Fibroblast of skin of abdomen (primary cell): ENCODE measurements around the gene BCL3. TPM values are rescaled to one million over a fixed set of nuclear protein-coding genes. Genes with fewer than 3 reads are reported as not detected.
"Not testable (repeated sequence)": the region's sequence is repeated elsewhere in the genome, so short reads cannot be mapped to it uniquely, and the experiment has no call there.

Experiments
- DNase-seq: peaks from one replicate; pipeline ENCODE4 v3.0.0-alpha.2; 2013
- polyA plus RNA-seq, 2 experiments: library from polyadenylated mRNA; unstranded; fragments of 120-200 nt; gene quantifications; one replicate each; pipeline ENCODE4 v1.2.1, GENCODE V29; 2013; ENCODE audit not compliant: insufficient read length in 2 of 2

Gene BCL3, protein sequence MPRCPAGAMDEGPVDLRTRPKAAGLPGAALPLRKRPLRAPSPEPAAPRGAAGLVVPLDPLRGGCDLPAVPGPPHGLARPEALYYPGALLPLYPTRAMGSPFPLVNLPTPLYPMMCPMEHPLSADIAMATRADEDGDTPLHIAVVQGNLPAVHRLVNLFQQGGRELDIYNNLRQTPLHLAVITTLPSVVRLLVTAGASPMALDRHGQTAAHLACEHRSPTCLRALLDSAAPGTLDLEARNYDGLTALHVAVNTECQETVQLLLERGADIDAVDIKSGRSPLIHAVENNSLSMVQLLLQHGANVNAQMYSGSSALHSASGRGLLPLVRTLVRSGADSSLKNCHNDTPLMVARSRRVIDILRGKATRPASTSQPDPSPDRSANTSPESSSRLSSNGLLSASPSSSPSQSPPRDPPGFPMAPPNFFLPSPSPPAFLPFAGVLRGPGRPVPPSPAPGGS
- polyA plus RNA-seq (2013, experiment 1 of 2; ENCODE audit: insufficient read length), result 79.9 TPM
- polyA plus RNA-seq (2013, experiment 2 of 2; ENCODE audit: insufficient read length), result 86.5 TPM

DNA sequence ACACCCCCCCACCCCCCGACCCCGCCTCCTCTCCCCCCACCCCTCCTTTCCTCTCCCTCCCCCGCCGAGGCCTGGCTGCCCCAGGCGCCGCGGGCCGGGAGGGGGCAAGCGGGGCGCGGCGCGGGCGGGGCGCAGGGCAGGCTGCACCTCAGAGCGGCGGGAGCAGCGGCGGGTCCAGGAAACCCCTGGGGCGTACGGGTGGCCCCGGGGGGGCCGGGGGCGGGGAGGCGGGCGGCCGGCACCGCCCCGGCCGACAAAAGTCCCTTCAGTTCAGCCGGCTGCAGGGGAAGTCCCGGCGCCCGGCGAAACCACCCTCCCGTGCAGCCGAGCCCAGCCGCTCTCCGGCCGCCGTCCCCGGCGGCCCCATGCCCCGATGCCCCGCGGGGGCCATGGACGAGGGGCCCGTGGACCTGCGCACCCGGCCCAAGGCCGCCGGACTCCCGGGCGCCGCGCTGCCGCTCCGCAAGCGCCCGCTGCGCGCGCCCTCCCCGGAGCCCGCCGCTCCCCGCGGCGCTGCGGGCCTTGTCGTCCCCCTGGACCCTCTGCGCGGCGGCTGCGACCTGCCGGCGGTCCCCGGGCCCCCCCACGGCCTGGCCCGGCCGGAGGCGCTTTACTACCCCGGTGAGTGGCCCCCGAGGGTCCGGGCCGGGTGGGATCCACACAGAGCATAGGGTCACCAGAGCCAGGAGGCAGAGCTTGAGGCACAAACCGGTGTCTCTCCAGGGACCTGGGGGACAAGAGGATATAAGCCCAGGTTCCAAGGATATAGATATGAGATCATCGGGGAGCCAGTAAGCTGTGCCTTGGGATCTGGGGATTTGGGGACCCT lies at the start of gene BCL3:
Gene BCL3, plus strand, starts transcription at position 283 of the 829 bp plus-strand sequence. Its CDS starts 83 bp downstream, at position 366.
- DNase-seq, result peak; percentile 82

DNA sequence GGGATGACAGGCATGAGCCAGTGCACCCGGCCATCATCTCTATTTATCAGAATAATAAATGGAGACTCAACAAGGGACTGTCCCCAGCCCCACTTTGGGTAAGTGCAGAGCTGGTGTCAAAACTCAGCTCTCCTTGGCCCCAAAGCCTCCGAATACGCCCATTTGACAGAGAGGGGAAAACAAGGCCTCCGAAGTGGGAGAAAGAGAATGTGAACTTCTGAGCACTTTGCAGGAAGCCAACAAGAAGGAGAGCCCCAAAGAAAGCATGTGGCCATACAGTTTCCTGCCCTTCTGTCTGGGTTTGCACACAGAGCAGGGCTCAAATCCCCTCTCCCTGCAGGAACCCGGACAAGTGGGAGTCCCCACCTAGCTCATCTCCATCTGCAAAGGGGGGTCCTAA lies 48.0 kb upstream of the BCL3 start:
- DNase-seq, result no peak

DNA sequence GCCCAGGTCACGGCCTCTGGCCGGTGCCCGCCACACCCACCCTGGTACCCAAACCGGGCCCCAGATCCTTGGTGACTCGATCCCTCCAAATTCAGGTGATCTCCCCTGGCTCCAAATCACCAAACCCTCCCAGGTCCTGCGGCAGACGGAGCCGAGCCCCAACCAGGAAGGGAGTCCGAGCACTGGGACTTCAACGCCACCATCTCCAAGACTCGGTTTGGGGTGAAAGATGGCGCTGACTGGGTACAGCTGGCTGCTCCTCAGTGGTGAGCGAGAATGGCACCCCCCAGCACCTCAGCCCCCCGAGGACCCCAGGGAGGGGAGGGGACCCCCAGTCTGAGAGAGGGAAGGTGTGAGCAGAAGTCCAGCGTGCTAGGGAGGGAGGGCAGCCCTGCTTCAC lies 47.3 kb upstream of the BCL3 start:
- DNase-seq, result no peak

DNA sequence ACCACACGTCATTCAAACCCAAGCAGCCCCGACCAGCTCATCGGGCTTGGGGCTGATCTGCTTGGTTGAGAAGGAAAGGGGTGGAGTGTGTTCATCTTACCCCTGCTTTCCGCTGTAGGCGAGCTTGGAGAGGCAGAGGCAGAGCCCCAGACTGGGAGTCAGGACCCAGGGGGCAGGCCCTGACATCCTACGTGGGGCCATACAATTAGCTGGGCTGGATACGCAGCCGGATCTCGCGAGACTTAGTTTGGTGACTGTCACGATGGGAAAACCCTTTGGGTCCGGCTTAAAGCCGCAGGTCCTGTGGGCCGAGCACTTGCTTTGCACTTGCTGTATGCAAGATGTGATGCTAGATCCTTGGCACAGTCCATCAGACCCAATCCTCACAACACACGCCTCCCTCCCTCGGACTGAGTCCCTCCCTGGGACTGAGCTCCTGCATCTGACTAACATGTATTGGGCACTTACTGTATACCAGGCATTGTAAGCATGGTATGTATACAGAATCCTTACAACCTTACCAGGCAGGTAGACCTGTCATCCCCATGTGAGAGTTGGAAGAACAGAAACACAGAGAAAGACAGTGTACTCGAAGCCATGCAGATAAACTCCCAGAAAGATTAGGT lies 45.8 kb upstream of the BCL3 start:
- DNase-seq, result no peak

GRCh38 chr19:44703336-44704078 lies 45.0 kb upstream of the BCL3 start:
- DNase-seq, result no peak

DNA sequence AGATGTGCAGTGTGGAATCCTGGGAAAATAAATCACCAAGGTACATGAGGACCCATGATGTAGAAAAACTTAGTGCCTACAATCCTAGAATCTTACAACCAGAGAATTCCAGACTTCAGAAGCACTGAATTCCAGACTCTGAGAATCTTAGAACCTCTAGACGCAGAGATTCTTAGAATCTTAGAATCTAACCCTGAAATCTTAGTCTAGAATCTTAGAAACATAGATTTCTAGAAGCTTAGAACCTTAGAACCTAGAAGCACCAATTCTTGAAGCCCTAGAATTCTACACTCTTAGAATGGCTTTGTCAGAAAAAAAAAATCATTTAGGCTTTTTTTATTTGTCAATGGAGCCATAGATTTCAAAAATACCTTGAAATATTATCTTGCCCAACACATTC lies 43.5 kb upstream of the BCL3 start:
- no peak for DNase-seq

DNA sequence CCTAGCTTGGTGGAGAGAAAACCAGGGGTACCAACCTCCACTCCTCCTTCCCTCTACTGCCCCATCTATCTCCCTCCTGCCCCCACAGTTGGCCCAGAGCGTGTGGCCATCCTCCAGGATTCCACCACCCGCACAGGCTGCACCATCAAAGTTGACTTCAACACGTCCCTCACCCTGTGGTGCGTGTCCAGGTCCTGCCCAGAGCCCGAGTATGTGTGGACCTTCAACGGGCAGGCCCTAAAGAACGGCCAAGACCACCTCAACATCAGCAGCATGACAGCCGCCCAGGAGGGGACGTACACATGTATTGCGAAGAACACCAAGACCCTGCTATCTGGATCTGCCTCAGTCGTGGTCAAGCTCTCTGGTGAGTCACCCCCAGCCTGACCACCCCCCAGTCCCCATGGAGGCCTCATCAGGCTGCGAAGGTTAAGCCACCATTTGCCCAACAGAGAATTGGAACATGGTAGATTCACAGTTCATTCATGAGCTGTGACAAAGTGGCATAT lies 43.0 kb upstream of the BCL3 start:
- no peak for DNase-seq

DNA sequence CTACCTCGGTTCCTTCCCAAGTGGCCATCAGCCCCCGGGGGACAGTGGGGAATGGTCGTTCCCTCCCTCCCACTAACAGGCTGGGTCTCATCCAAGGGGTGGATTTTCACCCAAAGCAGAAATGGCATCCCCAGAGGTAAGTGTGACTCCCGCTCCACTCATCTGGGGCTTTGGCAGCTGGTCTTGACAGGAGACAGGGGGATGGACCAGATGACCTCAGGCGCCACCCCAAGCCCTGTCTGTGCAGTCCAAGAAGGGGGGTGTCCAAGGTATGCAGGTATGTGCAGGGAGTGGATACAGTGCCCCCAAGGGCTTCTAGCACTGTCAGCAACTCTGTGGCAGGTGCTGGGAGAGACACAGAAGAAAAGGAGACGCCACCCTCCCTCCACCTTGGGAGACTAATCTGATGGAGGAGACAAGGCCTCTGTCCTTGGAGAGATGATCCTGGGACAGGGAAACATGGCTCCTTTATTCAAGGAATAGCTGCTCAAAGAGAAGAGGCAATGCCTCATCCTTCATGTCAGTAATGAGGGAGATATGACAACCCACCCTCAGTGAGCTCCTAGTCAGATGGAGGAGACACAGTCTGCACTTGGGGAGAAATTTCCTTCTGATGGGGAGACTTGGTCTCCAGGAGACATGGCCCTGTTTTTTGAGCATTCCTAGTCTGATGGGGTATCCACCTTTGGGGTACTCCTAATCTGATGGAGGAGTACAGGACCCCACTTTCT lies 41.8 kb upstream of the BCL3 start:
- no peak for DNase-seq

DNA sequence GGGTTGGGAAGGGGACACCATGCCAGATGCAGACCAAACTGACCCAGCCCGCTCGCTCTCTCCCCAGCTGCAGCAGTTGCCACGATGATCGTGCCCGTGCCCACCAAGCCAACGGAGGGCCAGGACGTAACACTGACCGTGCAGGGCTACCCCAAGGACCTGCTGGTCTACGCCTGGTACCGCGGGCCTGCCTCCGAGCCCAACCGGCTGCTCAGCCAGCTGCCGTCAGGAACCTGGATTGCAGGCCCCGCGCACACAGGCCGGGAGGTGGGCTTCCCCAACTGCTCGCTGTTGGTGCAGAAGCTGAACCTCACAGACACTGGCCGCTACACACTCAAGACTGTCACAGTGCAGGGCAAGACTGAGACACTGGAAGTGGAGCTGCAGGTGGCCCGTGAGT lies 40.7 kb upstream of the BCL3 start:
- no peak for DNase-seq

DNA sequence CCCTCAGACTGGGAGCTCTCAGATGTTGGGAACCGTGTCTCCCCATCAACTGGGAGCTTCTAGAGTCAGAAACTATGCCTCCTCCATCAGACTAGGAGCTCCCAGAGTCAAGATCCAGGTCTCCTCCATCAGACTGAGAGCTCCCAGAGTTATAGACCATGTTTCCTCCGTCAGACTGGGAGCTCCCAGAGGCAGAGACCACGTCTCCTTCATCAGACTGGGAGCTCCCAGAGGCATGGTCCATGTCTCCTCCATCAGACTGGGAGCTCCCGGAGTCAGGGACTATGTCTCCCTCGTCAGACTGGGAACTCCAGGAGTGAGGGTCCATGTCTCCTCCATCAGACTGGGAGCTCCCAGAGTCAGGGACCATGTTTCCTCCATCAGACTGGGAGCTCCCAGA lies 39.6 kb upstream of the BCL3 start:
- no peak for DNase-seq

DNA sequence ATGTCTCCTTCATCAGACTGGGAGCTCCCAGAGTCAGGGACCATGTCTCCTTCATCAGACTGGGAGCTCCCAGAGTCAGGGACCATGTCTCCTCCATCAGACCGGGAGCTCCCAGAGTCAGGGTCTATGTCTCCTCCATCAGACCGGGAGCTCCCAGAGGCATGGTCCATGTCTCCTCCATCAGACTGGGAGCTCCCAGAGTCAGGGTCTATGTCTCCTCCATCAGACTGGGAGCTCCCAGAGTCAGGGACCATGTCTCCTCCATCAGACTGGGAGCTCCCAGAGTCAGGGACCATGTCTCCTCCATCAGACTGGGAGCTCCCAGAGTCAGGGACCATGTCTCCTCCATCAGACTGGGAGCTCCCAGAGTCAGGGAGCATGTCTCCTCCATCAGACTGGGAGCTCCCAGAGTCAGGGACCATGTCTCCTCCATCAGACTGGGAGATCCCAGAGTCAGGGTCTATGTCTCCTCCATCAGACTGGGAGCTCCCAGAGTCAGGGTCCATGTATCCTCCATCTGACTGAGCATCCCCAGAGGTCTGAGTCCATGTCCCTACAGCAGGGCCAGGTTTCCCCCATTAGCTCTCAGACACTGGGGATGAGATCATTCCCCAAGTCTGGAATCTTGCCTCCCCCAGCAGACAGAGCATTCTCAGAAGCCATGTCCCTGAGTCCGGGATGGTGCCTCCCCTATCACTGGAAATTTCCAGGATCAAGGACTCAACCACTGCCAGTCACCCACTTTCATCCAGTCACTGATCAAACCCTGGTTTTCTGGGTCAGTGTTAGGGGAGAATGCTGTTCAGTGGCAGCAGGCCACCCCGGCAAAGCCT lies 38.9 kb upstream of the BCL3 start:
- not testable (repeated sequence) for DNase-seq

DNA sequence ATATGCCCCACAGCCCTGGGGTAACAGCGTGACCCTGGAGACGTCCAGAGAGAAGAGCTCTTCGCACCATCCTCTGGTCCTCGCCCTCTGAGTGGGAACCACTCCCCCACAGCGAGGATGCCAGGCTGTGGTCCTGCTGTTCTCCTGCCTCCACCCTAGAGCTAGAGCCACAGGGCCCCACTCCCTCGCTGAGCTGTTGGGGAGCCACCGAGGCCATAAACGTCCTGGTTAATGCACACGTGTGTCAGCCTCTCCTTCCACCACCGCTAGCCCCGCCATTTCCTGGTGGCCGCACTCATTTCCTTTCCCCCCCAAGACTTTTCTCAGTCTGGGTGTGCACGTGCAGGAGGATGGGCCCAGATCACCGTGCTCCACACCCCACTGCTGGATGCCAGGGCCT lies 38.0 kb upstream of the BCL3 start:
- no peak for DNase-seq

DNA sequence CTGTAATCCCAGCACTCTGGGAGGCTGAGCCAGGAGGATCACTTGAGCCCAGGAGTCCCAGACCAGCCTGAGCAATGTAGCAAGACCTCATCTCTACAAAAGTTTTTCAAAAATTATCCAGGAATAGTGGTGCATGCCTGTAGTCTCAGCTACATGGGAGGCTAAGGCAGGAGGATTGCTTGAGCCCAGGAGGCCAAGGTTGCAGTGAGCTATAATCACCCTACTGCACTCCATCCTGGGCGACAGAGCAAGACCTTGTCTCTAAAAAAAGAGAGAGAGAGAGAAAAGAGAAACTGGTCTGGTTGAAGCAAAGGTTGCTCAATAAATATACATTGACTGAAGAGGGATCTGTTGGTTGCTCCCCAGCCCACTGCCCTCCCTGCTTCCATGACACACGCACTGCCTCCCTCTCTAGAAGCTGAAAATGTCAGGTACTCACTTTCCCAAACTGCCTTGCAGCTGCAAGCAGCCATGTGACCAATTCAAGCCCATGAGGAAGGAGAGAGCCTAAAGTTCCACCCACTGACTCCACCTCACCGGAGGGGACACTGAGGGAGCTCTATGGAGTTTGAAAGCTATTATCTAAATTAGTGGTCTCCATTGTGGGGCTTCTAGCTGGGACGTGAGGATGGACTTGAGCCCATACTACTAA lies 35.5 kb upstream of the BCL3 start:
- no peak for DNase-seq

DNA sequence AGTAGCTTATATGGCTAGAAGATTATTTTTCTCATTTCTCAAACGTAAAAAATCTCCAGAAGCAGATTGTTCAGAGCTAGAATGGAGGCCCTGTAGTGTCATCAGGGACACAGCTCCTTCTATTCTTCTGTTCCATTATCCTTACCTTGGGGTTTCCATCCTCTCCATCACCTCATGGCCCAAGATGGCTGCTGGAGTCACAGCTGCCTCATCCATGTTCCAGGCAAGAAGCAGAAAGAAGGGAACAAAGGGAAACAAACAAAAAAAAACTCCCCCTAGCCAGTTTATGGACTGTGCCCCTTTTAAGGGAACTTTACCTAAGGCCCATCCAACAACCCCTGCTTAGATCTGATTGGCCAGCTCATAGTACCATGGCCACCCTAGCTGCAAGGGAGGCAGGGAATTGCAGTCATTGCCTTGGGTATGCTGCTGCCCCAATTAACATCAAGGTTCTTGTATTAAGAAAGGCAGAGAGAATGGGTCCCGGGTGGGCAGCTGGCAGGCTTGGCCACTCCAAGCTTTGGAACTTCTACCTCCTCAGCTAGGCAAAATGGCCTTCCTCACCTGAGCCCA lies 33.8 kb upstream of the BCL3 start:
- DNase-seq, result no peak

DNA sequence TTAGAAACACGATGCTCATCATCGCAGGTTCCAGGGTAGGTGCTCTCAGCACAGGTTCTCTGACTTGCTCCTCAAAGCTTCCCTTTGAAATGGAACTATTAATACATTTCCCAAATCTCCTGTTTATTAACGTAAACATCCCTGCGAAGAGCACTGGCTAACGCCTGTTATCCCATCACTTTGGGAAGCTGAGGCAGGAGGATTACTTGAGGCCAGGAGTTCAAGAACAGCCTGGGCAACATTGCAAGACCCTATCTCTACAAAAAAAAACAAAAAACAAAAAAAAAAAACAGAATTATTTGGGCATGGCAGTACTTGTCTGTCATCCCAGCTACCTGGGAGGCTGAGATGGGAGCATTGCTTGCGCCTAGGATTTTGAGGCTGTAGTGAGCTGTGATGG lies 30.9 kb upstream of the BCL3 start:
- DNase-seq, result no peak

- peak; percentile 78 for DNase-seq
These were observed 29.9 kb upstream of the BCL3 start for GRCh38 chr19:44718441-44719261.

DNA sequence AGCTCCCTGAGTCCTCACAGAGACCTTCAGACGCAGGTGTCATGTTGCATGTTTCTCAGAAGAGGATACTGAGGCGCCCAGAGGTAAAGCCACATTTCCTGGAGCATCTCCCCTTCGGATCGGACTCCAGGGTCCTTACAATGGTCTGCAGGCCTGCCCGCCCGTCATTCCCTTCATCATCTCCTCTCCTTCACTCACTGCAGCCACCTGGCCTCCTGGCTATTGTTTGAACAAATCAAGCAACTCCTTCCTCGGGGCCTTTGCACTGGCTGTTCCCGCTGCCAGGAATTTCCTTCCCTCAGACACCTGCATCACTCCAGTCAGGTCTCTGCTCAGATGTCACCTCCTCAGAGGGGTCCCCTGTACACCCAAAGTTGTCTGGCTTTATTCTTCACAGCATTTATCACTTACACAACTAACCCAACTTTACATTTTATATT lies 29.2 kb upstream of the BCL3 start:
- no peak for DNase-seq

- DNase-seq, result not testable (repeated sequence)
These were observed 28.1 kb upstream of the BCL3 start for GRCh38 chr19:44720396-44720795.

- no peak for DNase-seq
These were observed 27.6 kb upstream of the BCL3 start for GRCh38 chr19:44720945-44721344.
